GM20431 (cell line): ENCODE results near the gene DOK3.

Source experiments
- in situ Hi-C: fragments of 300-500 bp; cut with MseI, MboI; formaldehyde crosslinking; loops from one replicate; pipeline ENCODE4 v1.15.0; 2020; ENCODE audit warnings: low sequenced_read_pairs; ENCODE audit not compliant: unreplicated experiment

DOK3 gene

DNA sequence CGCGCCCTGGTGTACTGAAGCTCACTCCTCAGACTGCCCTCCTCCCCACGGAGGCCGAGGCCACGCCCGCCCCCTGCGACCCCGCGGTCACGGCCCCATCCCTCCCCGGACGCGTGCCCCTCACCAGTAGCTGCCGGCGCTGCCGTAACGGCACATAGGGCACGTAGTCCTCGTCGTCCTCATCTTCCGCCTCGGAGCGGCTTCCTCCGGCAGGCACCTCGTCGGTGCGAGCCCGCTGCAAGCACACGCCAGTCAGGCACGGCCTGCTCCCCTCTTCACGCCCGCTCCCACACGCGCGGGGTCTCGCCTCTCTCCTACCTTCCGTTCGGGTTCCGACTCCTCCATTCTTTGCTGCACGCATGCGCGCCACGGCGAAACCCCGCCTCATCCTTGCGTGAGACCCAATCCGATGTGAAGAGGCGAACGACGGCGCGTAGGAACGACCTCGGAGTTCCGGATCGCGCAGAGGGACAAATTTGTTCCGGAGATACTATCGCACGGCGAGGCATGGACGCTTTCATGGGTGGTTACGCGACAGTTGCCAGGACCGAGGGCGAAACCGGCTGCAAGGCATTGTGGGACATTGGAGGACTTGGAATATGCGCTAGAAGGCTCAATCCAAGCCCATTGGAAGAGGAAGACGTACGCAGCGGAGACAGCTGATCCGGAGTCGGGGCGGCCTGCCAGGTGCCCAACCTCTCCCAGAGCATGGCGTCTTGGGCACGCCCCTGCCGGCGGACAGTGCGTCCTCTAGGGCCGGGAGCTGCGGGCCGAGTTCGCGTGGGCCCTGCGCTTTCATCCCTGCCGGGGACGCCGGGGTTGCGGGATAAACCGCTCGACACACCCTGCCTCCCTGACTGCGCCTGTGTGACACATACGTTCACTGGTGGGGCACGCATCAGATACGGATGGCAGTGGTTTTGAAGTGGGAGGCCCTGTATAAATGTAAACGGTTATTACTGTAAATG, 7.3 kb upstream of the DOK3 start, which contains the start of gene DDX41:
TSS of gene DDX41 (minus strand) at position 361 of the 968 bp plus-strand sequence. CDS start at position 345, 16 bp downstream.
- in situ Hi-C loops = no loop called here

- in situ Hi-C loops = no loop called here
These were observed 6.0 kb upstream of the DOK3 start for GRCh38 chr5:177515580-177515979.

DNA sequence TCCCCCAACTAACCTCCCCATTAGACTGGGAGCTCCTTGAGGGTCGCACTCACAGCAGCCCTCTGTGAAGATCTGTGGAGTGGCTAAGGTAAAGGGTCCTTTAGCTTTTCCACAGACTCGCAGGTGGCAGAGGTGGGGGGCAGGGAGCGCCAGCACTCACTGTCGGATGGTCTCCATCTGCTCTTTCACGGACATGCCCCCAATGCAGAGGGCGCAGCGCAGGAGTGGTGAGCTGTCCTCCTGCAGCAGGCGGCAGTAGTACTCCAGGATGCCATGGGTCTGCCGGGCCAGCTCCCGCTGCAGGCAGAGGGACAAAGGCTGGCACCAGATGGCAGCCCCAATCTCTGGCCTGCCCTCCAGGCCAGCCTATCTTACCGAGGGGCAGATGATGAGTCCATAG, 4.9 kb upstream of the DOK3 start:
- in situ Hi-C loops = no loop called here

- in situ Hi-C loops = no loop called here
These were observed 3.9 kb upstream of the DOK3 start for GRCh38 chr5:177513500-177513899.

GRCh38 chr5:177512736-177513380, 3.2 kb upstream of the DOK3 start:
- in situ Hi-C loops = no loop called here

GRCh38 chr5:177511796-177512675, 2.4 kb upstream of the DOK3 start:
- in situ Hi-C loops = no loop called here

GRCh38 chr5:177511181-177511580, 1.6 kb upstream of the DOK3 start:
- in situ Hi-C loops = no loop called here

GRCh38 chr5:177510567-177511053, 984 bp upstream of the DOK3 start:
- in situ Hi-C loops = no loop called here

DNA sequence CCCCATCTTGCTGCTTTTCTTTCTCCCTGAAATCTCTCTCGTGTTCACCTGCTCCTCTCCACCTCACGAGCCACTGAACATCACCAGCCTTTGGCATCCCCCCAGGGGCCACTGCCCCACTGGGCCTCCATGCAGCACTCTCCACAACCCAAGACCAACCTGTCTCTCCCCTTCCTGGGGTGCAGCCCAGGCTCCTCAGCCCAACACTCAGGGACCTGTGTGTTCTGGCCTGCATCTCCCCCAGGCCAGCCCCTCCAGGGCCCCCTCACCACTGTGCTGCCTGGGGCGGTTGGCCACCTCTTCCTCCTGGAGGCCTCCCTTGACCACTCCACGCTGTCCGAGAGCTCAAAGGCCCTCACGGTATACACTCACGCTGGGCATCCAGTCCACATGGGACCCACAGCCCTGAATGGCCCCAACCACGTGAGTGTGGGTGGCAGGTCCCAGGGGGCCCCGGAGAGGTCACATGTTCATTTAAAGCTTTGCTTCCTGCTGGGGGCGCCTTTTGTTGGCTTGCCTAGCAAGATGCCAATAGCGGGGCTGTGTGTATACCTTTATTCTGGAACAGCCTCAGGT, 453 bp upstream of the DOK3 start:
- in situ Hi-C loops = no loop called here

DNA sequence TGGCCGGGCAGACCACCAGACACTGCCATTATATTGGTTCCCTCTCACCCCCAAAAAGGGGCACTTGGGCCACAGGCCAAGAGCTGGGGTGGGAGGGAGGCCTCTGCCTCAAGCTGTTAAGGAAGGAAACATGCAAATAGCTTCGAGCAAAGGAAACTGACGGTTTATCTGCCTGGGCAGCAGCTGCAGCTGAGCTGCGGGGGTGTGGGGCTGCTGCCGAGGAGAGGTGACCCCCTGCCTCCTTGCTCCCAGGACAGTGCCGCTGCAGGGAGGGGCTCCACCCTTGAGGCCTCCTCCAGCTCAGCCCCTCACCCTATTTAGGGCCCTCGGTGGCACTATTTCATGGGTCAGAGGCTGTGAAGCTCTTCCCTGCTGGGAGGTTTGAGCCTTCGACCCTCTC, 789 bp downstream of the DOK3 start:
- in situ Hi-C loops = no loop called here

GRCh38 chr5:177508221-177508611, 1.4 kb downstream of the DOK3 start:
- in situ Hi-C loops = no loop called here

DNA sequence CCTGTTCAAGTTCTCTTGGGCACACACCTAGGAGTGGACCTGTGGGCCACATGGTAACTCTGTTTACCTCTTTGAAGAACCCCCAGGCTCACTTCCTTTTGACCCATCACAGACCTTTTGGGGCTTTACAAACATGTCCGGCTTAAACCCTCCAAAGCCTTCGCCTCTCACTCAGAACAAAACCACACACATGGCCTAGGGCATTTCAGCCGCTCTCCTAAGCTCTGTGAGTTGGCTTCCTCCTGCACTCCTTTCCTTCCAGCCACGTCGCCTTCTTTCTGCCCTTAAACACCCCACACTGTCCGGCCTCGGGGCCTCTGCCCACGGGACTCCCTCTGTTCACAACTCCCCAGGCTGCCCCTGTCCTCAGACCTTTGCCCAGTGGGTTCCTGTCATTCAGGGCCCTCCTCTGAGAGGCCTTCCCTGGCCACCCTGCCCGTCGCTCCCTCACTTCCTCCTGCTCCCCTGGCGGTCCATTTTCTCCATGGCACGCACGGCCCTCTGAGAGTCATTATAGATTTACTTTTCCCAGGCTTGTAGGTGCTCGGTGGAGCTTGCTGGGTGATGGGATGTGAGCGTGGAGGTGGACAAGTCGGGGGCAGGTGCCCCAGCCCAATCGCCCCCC, 1.9 kb downstream of the DOK3 start:
- in situ Hi-C loops = no loop called here

GRCh38 chr5:177507165-177507564, 2.5 kb downstream of the DOK3 start:
- in situ Hi-C loops = no loop called here

DNA sequence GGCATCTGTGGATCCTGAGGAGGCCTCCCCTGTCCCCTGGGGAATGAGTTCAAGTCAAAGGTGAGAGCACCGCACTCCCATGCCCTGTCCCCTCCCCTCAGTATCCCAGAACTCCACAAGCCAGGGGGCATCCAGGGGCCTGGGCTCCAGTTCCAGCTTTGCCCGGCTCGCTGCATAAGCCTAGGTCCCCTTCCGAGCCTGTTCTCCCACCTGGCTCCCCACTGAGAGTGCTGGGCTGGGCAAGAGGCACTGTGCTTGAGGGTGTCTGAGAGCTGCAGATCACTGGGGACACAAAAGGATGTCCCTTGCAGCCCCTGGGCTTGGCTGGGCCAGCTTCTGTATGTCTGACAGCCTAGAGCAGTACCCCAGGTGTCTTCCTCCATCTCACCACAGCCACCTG, 4.6 kb downstream of the DOK3 start:
- in situ Hi-C loops = no loop called here

DNA sequence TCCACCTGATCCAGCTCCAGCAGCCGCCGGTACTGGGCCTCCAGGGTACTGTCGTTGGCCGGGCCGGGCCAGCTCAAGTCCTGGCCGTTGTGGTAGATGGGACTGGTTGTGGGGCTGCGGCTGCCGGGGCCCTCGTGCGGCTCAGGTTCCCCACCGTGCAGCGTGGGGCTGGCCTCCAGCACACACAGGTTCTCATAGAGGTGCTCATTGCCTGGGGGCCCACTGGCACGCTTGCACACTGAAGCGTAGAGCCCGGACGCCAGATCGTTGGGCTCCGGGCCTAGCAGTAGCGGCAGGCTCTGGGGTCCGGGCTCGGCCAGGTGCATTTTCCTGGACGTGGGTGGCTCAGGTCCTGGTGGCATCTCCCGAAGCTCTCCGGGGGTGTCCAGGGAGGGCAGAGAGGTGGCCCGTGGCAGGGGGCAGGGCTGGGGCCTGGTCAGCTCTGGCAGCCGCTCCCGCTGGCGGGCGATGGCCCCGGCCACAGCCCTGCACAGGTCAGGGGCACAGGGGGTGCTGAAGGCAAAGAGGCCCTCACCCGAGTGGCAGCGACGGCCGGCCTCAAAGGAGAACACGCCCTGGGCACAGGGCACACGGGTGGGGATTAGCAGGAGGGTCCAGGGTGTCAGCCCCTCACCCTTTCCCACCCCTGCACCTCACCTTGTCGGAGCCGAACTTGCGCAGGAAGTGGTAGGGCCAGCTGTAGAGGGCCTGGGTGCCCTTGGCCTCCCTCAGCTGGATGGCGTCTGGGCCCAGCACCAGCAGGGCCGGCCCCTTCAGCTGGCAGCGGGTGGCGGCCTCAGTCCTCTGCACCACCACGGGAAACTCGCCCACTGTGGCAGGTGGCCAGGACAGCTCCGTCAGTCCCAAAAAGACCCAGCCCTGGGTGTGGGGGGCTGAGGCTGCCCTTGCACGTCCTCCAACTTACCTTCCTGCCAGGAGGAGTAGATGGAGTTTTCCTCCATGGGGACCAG, 5.3 kb downstream of the DOK3 start:
- in situ Hi-C loops = no loop called here

GRCh38 chr5:177503351-177504085, 6.1 kb downstream of the DOK3 start:
- in situ Hi-C loops = no loop called here

DNA sequence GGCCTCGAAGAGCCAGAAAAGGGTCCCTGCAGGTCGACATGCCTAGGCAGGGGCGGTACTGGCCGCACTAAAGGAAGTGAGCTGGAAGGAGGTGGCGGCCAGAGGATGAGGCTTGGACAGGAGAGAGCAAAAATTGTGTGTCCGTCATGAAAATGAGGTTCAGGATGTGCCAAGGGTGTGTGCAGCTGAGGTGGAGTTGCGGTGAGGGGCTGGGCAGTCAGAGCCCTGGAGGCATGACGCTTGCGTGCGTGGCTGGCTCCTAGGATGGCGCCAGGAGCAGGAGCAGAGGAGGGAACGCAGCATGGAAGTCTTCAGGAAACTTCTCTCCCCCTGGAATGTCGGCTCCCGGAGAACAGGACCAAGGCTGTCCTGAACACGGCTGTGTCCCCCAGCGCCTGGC, 6.7 kb downstream of the DOK3 start:
- in situ Hi-C loops = no loop called here
